SH-SY5Y (cell line): ENCODE data around the gene CDK10.

ENCODE experiments used
- GATA2 ChIP-seq: IDR thresholded peaks from 2 replicates; pipeline ENCODE4 v1.6.1; 2011; ENCODE audit warnings: mild to moderate bottlenecking, low read depth, low read length
- GATA3 ChIP-seq: IDR thresholded peaks from 2 replicates; pipeline ENCODE4 v1.6.1; 2011; ENCODE audit warnings: low read depth, mild to moderate bottlenecking, low read length, moderate library complexity

CDK10 gene

DNA sequence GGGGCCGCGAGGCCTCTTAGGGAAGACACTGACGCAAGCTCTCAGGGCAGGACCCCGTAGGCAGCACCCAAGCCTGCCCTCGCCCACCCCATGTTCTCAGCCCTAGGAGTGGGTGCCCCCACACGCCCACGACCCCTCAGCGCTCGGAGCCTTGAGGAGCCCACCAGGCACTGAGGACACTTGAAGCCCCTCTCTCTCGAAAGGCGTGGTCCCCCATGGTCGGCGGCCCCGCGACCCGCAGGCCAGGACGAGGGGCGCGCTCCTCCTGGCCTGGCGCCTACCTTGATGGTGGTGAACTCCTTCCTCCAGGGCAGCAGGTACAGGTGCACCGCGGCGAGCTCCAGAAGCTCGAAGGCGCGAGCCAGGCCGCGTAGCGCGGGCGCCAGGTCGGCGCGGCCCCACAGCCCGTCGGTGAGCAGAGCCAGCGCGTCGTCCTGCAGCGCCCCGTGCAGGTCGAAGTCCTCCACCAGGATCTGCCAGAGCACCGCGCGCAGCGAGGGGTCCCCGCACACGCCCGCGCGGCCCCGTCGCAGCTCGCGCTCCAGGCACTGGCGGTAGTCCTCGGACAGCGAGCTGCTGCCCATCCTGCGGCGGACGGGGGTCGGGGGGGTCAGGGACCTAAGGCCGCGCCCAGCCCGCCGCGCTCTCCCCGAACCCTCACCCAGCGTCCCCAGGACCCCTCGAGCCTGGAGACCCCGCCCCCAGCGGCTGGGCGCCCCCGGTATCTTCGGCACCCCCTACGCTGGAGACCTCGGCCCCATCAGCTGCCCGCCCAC, 14.3 kb downstream of the CDK10 start:
- TF ChIP-seq GATA2 (no peak), GATA3 (no peak)

DNA sequence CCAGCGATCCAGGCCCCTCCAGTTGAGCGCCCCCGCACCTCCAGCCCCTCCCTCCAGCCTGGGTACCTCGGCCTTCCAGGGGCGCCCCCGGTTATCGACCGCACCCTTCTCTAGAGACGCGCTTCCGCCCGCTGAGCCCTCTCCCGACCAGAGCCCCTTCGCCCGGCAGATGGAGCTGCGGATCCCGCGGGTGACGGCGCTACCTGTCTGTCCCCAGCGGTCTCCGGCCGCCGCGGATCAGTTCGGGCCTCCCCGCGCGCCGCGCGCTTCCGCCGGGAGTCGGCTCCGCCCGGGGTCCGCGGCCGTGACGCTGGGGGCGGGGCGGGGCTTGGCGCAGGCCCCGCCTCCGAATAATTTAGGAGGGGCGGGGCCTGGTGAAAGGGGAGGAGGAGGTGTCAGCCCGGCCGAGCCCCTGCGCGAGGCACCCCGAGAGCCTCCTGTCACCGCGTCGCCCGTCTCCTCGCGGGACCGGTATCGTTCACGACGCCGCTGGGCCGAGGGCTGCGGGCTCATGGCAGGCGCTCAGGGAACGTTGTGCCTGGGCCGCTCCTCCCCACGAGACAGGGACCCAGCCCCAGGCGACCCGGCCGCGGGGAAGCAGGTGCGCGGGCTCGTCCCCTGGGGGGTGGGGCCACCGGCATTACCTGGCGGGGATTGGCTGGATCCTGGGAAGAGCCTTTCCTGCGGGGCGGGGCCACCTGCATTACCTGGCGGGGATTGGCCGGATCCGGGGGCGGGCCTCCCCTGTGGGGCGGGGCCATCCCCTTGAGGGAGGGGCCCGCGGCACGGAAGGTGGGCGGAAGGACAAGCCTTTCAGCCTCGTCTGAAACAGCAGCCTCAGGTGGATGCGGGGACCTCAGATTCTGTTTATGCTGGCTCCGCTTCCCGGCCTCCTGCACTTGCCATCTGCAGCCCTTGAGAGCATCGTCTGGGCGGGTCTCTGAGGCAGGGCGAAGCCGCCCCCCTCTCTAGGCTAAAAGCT, 15.2 kb downstream of the CDK10 start, which contains the start of gene SPATA2L:
Gene SPATA2L, minus strand, starts transcription at position 281 of the 982 bp plus-strand sequence. CDS start 473 bp downstream, outside the sequence.
- TF ChIP-seq GATA3 (no peak), GATA2 (no peak)

DNA sequence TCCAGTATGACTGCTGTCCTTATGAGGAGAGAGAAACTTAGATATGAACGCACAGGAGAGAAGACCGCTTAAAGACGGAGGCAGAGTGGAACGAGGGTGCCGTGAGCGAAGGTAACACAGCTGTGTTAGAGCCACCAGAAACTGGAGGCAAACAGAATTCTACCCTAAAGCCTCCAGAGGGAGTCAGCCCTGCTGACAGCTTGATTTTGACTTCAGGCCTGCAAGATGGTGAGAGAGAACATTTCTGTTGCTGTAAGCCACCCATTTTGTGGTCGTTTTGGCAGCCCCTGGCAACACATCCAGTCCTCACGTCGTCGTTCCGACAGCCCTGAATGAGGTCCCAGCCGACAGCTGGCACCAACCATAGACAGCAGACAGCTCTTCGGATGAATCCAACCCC, 17.8 kb downstream of the CDK10 start:
- TF ChIP-seq GATA2 = no peak
- TF ChIP-seq GATA3 = no peak

- TF ChIP-seq GATA2 (no peak), GATA3 (no peak)
Observed at GRCh38 chr16:89705006-89705405, 18.5 kb downstream of the CDK10 start.

- TF ChIP-seq GATA3 (no peak), GATA2 (no peak)
Observed at GRCh38 chr16:89706518-89707260, 20.2 kb downstream of the CDK10 start.

- no peak for TF ChIP-seq GATA3
- no peak for TF ChIP-seq GATA2
Observed at GRCh38 chr16:89707695-89708094, 21.2 kb downstream of the CDK10 start.

DNA sequence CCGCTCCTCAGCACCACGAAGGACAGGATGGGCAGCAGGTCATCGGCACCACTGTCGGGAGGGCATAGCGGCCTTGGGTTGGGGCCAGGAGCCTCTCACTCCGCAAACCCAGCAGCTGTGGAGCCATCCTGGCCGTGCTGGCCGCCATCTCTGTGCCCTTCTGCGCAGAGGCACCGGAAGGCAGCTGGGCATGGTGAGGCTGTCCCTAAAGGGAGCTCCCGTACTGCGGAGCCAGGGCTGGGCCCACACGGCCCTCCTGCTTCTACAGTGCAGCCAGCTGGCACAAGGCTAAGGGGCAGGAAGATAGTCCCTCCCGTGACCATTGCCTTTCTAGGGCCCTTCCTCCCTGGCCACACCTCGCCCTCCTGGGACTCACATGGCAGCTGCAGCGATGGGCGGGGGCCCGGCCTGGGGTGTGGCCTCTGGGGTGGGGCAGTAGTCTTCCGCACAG, 22.0 kb downstream of the CDK10 start:
- TF ChIP-seq GATA3 (no peak), GATA2 (no peak)

DNA sequence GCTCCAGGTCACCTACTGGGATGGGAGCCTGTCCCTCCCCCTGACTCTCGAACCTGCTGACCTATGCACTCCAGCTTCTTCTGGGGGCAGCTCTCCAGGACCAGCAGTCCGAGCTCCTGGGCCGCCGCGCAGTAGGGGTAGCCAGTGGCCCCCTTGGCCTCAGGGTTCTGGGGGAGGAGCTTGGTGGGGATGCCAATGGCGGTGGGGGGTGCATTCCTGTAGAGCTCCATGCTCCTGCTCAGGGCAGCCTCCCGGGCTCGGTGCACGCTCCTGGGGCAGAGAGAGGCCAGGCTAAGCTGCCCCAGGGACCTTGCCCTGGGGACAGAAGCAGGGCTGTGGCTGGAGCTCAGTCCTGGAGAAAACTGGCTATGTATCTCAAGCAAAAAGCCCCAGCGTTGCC, 22.7 kb downstream of the CDK10 start:
- TF ChIP-seq GATA2 (no peak), GATA3 (no peak)

DNA sequence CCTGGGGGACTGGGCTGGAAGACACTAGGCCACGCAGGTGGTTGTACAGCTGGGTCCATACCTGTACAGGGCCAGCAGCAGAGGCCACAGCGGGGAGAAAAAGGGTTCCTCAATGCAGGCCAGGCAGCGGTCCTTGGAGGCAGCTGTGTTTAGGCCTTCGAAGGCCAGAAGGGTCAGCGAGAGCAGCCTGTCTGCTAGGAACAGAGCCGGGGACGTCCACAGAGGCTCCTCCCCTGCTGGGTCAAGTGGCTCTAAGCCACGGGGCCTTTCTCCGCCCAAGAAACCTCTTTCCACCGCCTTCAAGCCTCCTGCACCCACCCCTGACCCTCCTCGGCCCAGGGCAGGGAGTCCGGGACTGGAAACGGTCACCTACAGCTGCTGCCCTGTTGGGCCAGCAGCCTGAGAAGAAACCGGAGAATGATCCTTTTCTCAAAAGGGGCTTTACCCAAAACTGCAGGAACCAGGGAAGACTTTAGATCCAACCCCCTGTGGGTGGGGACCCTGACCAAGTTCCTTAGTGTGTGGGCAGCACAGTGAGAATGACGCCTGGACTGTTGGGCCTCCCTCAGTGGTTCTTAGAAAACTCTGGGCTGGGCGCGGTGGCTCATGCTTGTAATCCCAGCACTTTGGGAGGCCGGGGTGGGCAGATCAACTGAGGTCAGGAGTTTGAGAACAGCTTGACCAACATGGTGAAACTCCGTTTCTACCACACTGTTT, 23.4 kb downstream of the CDK10 start:
- no peak for TF ChIP-seq GATA3
- no peak for TF ChIP-seq GATA2

DNA sequence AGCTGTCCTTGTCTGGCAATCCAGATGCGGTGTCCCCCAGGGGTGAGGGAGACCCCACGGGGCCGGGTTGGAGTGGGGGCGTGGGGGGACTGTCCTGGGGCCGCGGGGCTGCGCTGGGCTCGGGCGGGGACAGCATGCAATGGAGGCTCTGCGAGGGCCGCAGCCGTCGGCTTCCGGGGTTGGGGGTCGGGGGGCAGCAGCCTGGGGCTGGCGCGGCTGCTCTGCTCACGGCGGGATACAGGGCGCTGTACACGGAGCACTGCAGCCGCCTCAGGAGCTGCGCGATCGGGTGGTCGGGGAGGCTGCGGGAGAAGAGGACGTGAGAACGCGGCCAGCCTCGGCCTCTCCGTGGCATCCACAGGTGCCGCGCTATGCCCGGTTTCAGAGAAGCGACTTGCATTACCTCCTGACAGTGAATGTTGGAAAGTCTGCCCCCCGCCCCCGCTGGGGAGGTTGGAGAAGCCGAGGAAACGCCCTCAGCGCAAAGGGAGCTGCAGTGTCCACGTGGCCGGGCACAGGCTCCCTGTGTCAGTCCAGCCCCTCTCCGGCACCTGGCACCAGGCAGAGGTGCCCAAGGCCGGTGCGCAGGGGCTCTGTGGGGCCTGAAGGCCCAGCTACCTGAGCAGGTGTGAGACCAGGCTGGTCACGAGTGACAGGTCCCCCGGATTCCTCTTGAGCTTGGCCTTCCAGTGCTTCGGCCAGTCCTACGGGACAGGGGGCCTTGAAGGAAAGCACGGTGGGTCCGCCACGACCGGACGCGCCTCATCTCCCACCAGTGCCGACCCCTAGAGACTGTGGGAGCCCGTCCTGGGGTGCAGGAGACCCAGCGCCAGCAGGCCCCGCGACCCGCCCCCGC, 24.4 kb downstream of the CDK10 start:
- no peak for TF ChIP-seq GATA2
- TF ChIP-seq GATA3 = no peak

DNA sequence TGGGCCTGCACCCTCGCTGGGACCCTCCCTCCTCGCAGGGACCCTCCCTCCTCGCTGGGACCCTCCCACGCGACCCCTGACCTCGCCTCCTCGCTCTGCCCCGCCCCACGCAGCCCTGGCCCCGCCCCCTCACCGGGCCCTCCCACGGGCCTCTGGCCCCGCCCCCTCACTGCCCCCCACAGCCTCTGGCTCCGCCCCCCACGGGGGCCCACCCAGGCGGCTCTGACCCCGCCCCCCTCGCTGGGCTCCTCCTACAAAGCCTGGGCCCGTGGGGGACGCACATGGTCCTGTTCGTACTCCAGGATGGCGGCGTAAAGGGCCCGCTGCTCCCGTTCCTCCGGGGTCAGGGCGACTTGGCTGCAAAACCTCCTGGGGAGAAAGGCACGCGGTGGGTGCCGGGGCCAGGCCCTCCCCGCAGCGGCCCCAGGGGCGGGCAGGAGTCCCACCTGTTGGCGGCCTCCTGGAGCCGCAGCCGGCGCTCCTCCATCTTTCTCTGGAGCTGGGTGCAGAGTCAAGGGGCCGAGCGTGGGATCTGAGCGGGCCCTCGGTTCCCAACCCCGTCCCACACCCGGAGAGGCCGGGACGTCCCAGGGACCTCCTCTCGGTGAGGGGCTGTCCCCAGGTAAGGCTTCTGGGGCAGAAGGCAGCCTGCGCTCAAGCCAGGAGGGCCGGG, 25.2 kb downstream of the CDK10 start:
- TF ChIP-seq GATA2 (no peak), GATA3 (no peak)

GRCh38 chr16:89712274-89712781, 25.8 kb downstream of the CDK10 start:
- no peak for TF ChIP-seq GATA2
- no peak for TF ChIP-seq GATA3
